HG02588 (cell line): ENCODE data around the gene DTHD1.

ENCODE experiments used
- ATAC-seq: cut with Tn5 transposase; IDR thresholded peaks from one replicate; pipeline ENCODE4 v1.9.1; 2021; ENCODE audit warnings: mild to moderate bottlenecking, moderate library complexity; ENCODE audit not compliant: unreplicated experiment

Gene DTHD1

DNA sequence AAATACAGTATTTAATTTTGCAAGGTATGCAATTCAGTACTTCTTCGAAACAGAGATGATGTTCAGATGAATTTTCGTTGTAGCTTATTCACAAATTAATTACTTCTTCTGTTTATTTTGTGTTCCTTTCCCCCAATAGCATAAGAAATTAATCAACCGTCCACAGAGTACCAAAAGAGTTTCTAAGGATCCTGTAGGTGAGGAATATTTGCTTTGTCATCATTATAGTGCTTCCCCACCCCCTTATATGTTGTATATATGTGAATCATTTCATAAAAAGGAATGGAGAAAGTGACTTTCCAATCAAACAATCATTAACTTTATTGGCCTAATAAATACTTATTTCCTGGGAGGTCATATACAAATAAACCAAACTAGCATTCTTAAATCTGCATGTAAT lies 57.6 kb downstream of the DTHD1 start:
- no peak for ATAC-seq

DNA sequence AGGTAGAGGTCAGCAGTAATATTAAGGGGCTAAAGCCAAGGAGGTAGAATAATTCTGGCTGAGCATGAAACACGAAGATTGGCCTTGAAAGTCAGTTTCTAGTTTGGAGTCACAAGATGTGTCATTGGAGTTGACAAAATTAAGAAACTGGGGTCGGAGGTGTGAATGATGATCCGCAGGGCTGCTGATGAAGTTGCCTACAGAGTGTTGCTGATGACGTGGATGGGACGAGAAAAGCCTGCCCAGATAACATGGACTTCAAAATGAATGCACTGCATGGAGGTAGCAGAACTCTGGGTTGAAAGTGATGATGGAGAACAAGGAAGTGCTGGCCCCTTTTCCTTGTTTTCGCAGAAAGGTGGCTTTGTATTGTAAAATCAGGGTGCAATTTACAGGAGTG lies 60.5 kb downstream of the DTHD1 start:
- no peak for ATAC-seq

DNA sequence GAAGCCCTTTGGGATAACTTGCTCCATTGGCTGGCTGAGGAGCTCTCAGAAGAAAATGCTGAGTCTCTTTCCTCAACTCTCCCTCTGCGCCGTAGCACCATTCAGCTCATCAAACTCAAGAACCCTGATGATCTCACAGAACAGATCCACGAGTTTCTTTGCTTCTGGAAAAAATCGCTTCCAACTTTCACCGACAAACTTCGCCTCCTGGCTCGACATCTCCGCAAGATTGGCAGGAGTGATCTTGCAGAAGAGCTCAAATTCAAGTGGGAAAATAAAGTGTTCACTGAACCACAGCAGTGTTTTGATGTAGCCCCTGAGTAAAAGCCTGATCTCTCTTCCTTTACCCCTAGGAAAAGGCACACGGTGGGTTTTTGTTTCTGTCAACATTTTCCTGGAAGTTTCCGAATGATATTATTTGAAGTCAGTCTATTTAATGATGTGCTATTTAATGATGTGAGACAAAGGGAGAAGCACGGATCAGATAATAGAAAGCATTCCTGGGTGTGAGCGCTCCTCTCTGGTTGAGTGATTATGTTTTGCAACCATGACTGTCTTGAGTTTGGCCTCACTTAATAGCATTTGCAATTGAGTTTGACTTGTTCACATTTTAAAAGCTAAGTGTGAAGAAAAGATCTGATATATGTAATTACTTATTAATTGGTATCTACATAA lies 62.2 kb downstream of the DTHD1 start:
- no peak for ATAC-seq

DNA sequence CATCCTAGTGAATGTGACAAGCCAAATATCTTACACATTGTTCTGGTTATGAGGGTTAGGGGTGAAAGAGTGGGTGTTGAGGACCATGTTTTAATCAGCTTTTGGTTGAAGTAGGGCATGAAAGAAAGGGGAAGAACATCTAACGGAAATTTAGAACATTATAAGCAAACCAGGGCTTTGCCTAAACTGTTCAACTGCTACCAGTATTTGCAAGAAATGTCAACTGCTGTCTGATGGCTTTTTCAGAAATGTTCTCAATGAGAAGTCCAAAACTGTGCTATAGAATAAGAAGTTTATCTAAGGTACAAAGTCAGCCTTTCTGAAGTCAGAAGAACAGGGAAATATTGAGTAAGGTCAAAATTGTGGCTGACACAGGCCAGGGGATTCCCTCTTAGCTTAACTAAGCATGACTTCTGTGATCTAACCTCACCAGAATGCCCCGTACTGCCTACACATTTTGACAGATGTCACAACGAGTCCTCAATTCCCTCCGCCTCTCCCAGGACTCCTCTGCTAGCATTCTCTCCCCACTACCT lies 67.1 kb downstream of the DTHD1 start:
- ATAC-seq = peak; percentile 95

DNA sequence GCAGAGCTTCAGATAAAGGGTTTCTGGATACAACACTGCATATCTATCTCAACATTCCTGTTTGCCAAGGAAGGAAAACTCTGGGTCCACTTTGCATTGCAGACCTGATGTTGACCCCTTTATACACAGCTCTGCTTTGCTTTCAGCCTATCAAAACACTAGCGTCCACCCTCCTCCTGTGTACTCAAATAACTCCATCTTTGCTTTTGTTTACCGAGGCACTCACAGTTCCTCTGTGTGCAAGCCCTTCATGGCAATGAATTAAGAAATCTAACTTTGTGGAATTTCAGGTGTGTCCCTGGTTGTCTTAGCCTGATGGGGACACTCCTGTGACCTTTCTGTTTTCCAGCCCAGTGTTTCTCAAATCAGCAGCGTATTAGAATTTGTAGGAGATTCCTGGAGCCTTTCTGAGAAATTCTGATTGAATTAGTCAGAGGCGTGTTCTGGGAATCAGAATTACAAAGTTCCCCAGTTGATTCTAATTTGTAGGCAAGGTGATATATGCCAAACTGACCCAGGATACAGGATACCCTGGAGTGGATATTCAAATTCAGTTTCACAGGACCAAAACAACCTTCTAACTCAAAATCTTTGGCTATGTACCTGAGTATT lies 68.6 kb downstream of the DTHD1 start:
- ATAC-seq = no peak

DNA sequence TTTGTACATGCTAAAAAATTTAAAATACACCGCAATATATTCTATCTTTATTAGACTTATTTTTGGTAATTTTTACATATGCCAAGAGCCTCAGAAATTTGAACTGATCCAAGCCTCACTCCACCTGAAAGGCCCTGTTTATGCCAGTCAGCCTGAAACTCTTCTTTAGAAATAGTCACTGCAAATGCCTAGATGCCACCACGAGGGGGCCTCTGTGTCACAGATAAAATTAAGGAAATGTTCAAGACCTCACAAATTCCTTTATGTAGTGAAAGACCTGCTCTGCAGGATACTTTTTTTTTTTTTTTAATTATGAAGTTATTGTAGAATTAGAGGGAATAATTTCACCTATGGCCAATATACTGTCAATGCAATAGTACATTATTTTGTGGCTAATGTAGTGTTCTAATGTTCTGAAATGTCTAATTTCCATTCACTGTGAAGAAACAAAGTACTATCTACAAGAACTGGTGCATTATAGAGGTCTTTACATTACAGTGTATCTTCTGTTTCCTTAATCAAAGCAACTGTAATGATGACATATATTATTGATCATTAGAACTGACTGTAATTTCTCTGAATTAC lies 69.8 kb downstream of the DTHD1 start:
- ATAC-seq = peak; percentile 37

DNA sequence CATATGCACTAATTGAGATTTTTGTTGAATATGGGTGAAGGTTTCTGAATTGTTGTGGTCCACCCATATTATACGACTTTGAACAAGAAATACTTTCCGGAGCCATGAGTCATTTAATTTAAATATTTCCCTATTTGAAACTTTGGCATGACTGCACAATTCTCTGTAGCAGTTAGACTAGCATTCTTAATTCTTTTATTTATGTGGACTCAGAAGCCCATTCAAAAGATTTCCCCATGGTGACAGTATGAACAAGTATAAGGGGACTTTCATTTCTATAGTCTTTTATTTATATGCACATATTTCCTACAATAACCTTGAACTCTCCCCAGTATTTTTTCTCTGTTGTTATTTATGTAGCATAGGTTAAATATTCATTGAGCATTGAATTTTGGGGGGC lies 72.6 kb downstream of the DTHD1 start:
- no peak for ATAC-seq

DNA sequence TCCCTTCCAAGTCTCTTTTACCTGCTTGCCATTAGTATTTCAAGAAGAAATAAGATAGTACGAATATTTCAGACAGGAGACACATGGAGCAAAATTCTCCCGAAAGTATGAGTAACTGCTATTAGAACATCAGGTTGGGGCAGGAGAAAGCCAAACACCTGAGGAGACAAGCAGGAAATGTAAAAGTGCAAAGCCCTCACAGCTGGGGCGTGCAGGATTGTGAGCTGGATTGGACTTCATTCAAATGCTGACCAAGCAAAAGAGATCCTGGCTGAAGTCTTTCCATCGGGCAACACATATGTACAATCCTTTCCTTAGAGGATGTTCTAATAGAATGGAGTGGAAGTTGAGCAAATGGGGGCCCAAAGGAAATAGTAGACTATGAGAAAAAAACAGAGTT lies 76.8 kb downstream of the DTHD1 start:
- ATAC-seq = no peak

DNA sequence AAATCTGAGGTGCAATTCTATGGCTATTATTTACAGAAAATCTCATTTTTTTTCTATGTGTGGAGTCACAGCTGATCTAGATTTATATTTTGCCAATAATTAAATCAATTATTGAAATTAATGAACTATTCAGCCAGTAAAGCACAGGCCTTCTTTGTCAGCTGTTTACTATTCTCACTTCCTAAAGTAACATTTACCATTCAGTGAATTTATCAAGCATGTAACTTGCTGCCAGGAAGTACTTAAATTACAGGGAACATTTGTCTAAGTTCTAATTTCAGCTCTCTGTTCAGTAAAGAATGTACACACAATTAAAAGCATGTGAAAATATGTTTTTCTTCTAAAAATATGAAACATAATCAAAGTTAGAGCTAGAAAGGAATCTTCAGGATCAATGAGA lies 79.3 kb downstream of the DTHD1 start:
- ATAC-seq = no peak

DNA sequence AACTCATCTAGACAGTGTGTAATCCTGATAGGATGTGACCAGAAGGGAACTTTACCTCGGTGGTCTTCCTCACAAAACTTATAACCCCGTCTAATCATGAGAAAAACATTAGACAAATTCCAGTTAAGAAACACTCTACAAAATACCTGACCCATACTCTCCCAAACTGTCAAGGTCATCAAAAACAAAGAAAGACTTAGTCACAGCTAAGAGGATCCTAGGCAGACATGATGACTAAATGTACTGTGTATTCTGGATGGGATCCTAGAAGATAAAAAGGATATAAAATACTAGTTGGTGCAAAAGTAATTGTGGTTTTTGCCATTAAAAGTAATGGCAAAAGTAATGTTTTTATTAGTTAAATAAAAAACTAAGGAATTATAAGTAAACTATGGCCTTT lies 81.6 kb downstream of the DTHD1 start:
- no peak for ATAC-seq

DNA sequence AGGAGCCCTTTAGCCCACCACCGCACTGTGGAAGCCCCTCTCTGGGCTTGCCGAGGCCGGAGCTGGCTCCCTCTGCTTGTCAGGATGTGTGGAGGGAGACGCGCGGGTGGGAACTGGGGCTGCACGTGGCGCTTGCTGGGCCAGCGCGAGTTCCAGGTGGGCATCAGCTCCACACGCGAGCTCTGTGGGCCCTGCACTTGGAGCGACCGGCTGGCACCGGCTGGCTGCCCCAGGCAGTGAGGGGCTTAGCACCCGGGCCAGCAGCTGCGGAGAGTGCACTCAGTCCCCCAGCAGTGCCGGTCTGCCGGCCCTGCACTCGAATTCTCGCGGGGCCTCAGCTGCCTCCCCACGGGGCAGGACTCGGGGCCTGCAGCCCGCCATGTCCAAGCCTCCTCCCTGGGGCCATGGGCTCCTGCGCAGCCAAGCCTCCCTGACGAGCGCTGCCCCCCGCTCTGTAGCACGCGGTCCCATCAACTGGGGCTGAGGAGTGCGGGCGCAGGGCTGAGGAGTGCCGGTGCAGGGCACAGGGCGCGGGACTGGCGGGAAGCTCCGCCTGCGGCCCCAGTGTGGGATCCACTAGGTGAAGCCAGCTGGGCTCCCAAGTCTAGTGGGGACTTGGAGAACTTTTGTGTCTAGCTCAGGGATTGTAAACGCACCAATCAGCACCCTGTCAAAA lies 93.6 kb downstream of the DTHD1 start:
- ATAC-seq = no peak

DNA sequence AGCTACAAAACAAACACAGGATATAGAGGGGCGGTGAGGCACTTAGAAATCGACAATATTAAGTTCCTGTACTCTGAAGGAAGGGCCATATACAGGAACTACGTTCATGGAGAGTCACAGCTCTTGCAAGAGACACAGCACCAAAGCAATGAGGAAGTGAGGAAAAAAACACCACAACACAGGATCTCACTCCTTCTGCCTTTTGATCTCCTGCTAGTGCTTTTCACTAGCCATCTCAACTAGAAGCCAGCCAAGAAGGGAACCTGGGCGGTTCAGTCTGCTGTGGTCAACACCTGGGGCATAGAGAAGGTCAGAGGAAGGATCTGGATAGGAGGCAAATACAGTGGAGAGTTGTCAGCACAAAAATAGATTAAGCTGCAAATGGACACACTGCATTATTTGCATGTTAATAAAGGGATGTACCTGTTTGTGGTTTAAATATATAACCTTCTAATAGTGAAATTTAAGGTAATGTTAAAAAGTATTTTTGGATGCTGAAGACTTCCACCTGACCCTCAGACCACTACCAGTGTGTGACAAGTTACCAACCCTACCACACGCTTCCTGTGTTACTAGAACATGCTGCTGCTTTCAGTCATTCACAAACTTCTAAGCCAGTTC lies 104.6 kb downstream of the DTHD1 start:
- peak; percentile 83 for ATAC-seq

DNA sequence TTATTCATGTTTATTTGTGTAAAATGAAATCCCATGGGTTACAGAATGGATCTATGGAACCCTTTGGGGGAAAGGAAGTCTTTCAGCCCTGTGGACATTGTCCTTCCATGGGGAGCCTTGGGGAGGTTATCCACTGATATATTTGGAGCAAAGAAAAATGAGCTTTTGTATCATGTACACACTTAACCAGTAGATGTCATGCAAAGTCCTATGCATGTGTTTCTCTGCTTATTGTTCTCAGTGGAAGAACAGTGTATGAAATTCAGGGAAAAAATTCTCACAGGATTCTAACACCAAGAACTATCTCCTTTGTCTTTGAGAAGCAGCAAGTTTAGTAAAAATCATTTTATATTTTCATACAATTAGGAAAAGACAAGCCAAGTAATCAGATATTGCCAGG lies 105.3 kb downstream of the DTHD1 start:
- ATAC-seq = no peak

DNA sequence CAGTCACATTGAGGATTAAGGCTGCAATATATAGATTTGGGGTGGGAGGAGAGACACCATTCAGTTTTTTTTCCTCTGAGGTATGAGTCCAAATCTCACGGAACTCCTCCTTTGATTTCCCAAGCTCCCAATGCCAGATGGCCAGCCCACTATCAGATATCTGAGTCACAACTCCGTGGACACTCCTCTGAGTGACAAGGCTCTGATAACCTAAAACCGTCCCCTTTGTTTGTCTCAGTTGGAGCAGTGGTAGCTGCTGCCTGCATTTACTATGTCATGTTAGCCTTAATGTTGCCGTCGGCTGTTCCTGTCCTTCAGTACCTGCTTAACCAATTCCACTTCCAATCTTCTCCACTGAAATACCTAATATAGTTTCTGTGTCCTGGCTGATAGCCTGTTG lies 107.3 kb downstream of the DTHD1 start:
- ATAC-seq = no peak

DNA sequence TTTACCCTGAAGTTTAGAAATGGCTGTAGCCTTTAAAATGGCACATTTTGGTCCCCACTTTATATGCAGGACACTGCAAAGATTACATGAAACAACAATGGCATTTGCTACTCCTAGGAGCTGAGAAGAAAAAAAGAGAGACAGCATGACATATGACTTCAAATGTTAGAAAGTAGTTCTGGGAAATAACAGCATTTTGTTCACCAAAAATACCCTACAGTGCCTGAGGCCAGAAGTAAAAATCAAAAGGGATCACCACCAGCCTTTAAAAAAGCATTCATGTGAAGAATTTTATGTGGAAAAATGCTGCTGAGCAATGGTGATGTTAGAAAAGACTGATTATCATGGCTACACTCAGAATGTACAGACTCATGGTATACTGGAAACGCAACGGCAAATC lies 110.0 kb downstream of the DTHD1 start:
- ATAC-seq = no peak

DNA sequence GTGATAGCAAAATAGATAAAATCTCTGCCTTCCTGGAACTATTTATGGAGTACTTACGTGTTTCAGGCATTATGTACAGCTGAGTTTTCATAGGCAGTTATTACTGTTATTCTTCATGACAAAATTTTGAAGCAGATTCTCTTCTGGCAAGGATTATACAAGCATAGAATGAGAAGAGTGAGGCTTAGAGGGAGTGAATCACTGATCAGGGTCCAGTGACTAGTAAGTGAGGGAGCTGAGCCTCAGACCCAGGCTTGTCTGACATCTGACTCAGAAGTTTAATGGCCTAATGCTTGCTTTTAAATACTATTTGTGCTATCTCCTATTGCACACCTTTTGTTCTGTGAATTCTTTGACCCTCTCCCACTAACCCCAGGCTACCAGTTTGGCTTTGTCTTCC lies 110.6 kb downstream of the DTHD1 start:
- no peak for ATAC-seq

DNA sequence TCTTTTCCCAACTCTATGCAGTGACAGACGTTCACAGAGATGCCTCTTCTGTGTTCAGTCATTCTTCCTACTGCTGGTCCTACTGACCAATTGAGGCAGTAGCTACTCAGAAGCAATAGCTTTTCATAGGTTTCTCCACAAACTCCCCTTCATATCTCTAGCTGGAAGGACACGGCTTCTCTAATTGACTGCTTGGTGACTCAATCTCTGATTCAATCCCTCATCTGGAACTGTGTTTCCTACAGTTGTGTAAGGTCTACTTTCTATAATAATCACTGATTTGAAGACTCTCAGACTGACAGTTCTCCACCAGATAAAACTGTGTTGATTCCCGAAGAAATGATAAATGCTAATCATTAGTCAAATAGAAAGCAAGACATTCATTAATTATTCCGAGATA lies 111.5 kb downstream of the DTHD1 start:
- ATAC-seq = no peak
